22Rv1 (cell line): ENCODE data around the gene KCNK10.

Source experiments
- H3K27ac ChIP-seq: fragments of 450-650 bp; 2 replicates; pipeline ENCODE4 v1.5.1; 2017
- CTCF ChIP-seq: fragments of 450-650 bp; IDR thresholded peaks from 2 replicates; pipeline ENCODE4 v1.5.1; 2017; ENCODE audit warnings: mild to moderate bottlenecking
- ZFX ChIP-seq: fragments of 450-650 bp; IDR thresholded peaks from 2 replicates; pipeline ENCODE4 v1.6.1; 2017; ENCODE audit warnings: antibody characterized with exemption, borderline replicate concordance

The KCNK10 gene

GRCh38 chr14:88305528-88306322 is 17.3 kb downstream of the KCNK10 start:
- H3K27ac ChIP-seq = no peak overlapping the region
- TF ChIP-seq CTCF (no peak), ZFX (no peak)

- no peak overlapping the region for H3K27ac ChIP-seq
- TF ChIP-seq ZFX = no peak
- TF ChIP-seq CTCF = no peak
These were observed 20.0 kb downstream of the KCNK10 start for GRCh38 chr14:88303041-88303440.

GRCh38 chr14:88301381-88301780 is 21.7 kb downstream of the KCNK10 start:
- TF ChIP-seq ZFX (no peak), CTCF (no peak)
- H3K27ac ChIP-seq = no peak overlapping the region

GRCh38 chr14:88300817-88301216 is 22.3 kb downstream of the KCNK10 start:
- TF ChIP-seq ZFX = no peak
- H3K27ac ChIP-seq = no peak overlapping the region

GRCh38 chr14:88299865-88300530 is 23.1 kb downstream of the KCNK10 start:
- H3K27ac ChIP-seq = no peak overlapping the region
- TF ChIP-seq ZFX (no peak), CTCF (no peak)

GRCh38 chr14:88297306-88297705 is 25.8 kb downstream of the KCNK10 start:
- no peak for TF ChIP-seq ZFX
- no peak for TF ChIP-seq CTCF
- no peak overlapping the region for H3K27ac ChIP-seq

- TF ChIP-seq CTCF (no peak), ZFX (no peak)
- H3K27ac ChIP-seq = no peak overlapping the region
These were observed 26.7 kb downstream of the KCNK10 start for GRCh38 chr14:88296351-88296750.
